ENCODE data around the gene IGFALS.

Gene IGFALS

DNA sequence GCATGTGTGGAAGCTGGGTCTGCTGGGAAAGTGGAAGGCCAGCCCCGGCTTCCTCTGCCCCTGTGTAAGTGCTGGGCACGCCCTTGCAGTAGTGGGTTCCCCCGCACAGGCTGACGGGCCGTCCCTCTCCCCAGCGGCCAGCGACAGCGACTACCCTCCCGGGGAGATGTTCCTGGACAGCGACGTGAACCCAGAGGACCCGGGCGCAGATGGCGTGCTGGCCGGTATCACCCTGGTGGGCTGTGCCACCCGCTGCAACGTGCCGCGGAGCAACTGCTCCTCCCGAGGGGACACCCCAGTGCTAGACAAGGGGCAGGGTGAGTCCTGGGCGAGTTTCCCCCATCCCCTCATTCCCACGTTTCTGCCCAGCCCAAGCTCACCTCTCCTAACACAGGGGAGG, 27.7 kb downstream of the IGFALS start:
- no peak for DNase-seq (ENCODE audit: low spot score)

DNA sequence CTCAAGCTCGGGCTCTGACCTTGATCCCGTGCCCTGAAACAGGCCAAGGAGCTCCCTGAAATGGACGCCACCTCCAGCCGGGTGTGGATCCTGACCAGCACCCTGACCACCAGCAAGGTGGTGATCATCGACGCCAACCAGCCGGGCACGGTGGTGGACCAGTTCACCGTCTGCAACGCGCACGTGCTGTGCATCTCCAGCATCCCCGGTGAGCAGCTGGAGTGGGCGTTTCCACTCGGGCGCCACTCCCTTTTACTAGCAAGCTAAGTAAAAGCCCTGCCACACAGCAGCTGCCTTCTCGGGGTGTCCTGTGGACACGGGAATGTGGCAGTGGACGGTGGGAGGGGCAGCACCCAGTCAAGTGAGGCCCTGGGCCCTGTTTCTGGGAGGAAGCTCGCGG, 28.5 kb downstream of the IGFALS start:
- DNase-seq (ENCODE audit: low spot score): no peak

DNA sequence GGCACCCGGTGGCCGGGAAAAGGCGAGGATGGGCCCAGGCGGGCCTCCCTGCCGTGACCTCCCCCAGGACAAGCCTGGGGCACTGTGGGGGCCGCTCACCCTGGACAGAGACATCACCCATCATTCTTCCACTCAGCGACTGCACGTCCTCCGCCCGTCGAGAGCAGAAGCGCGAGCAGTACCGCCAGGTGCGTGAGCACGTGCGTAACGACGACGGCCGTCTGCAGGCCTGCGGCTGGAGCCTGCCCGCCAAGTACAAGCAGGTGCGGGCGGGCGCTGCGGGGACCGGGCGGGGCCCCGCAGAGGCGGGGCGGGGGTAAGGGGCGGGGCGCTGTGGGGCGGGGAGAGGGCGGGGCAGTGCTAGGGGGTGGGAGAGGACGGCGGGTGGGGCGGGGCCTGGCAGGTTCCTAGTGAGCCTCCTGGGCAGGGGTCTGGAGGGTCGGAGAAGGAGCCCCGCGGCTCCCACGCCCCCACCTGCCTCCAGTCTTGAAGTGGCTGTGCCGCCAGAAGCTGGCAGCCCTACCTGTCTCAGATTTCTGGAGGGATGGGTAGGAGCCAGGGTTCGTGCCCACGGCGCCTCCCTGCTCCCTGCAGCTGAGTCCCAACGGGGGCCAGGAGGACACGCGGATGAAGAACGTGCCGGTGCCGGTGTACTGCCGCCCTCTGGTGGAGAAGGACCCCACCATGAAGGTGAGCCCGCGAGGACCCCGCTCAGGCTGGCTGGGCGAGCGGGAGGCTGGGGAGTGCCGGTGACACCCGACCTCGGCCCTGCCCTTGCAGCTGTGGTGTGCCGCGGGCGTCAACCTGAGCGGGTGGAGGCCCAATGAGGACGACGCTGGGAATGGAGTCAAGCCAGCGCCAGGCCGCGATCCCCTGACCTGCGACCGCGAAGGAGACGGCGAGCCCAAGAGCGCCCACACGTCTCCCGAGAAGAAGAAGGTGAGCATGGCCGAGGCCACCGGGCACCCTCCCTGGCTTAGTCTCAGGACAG, 29.7 kb downstream of the IGFALS start:
- no peak for DNase-seq (ENCODE audit: low spot score)

DNA sequence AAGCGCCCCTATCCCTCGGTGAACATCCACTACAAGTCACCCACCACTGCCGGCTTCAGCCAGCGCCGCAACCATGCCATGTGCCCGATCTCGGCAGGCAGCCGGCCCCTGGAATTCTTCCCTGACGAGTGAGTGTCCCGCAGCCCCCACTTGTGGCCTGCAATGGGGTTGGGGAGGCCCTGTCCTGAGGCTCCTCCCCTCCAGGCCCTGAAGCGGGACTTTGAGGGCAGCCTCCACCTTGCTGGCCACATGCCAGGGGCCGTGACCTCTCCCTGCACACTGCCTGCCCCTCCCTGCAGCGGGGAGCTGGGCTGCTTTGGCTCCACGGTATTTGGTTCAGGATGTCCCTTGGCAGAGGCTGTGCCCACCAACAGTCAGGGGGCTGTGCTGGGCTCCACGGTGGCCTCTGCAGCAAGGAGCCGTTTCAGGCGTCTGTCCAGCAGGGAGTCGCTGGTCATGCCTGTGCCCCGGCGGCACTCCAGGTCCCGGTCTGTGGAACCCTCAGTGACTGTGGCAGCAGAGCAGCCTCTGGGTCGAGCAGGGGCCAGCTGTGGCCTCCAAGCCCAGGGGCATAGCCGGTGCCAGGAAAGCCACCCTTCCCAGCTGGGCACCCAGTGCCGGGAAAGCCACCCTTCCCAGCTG, 30.5 kb downstream of the IGFALS start:
- no peak for DNase-seq (ENCODE audit: low spot score)

DNA sequence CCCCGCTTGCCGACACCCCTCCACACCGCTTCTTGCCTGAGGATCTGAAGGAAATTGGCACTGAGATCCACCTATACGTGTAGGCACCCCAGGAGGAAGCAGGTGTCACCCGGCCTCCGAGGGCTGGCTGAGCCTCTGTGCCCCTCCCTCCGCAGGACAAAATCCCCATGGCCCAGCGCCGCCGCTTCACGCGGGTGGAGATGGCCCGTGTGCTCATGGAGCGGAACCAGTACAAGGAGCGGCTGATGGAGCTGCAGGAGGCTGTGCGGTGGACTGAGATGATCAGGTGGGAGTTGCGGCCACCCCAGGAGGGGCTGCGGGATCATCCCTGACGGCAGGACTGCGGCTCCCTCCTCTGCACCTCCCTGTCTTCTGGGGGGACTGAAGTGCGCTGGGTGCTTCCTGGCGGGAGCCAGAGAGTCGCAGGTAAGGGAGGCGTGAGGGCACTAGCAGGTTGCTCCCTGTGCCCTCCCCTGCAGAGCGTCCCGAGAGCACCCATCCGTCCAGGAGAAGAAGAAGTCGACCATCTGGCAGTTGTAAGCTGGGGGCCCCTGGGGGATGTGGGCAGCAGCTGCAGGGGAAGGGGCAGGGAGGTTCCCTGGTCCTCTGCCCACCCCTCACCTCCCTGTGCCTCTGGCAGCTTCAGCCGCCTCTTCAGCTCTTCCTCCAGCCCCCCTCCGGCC, 31.2 kb downstream of the IGFALS start:
- no peak for DNase-seq (ENCODE audit: low spot score)

DNA sequence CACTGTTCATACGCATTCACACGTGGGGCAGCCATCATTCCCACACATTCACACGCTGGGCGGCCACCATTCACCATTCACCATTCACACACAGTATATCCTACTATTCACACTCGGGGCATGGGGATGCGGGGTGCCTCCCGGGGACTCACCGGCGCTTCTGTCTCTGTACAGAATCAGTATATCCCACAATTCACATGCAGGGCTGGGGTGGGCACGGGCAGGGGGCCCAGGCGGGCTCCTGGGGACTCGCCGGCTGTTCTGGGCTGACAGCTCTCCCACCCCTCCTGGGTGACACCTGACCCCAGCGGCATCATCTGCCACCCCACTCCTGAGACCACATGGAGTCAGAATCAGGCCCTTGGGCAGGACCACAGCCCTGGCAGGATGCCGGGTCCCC, 31.8 kb downstream of the IGFALS start:
- no peak for DNase-seq (ENCODE audit: low spot score)

DNA sequence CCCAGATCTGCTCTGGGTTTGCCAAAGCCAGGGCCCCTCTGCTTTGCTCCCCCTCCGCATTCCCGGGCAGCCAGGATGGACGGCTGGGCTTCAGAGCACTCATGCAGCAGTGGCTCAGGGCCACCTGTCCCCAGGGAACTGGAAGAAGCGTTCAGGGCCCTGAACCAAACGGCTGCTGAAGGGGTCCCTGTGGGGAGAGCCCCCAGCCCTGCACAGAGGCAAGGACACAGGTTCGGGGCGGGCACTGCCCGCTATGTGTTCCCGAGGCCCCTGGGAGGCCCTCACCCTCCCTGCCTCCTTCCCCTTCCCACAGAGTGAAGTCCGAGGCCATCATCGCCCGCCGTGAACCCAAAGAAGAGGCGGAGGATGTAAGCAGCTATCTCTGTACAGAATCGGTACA, 32.6 kb downstream of the IGFALS start:
- no peak for DNase-seq (ENCODE audit: low spot score)

DNA sequence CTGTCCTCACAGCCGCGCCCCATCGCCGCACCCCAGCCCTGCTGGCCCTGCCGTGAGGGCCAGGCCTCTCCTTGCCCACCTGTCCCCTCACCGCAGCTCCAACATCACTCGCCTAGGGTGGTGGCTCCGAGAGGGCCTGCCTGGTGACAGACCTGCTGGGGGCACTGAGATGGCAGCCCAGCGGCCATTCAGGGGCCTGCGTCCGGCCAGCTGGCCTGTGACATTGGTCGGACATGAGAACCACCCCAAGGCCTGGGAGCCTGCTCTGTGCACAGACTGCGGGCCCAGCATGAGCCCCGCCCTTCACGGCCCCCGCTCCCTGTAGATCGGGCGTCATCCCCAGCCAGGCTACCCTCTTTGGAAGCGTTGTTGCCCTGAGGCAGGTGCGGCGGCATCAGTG, 34.0 kb downstream of the IGFALS start:
- no peak for DNase-seq (ENCODE audit: low spot score)

DNA sequence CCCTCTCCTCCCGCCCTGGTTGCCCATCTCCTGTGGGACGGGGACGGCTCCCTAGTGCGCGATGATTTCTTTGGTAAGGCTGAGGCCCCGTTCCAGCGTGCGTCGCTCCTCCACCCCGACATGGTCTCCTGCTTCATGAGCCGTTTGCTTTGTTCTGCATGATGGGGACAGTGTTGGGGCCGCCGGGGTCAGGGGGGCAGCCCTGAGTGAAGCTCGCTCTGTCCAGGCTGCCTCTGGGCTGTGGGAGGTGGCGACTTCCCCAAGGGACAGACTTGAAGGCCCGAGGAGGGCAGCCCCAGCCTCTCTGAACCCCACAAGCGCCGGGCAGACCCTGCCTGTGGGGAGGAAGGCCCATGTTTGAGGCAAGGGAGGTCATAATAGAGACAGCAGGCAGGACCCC, 34.6 kb downstream of the IGFALS start:
- DNase-seq (ENCODE audit: low spot score): no peak

DNA sequence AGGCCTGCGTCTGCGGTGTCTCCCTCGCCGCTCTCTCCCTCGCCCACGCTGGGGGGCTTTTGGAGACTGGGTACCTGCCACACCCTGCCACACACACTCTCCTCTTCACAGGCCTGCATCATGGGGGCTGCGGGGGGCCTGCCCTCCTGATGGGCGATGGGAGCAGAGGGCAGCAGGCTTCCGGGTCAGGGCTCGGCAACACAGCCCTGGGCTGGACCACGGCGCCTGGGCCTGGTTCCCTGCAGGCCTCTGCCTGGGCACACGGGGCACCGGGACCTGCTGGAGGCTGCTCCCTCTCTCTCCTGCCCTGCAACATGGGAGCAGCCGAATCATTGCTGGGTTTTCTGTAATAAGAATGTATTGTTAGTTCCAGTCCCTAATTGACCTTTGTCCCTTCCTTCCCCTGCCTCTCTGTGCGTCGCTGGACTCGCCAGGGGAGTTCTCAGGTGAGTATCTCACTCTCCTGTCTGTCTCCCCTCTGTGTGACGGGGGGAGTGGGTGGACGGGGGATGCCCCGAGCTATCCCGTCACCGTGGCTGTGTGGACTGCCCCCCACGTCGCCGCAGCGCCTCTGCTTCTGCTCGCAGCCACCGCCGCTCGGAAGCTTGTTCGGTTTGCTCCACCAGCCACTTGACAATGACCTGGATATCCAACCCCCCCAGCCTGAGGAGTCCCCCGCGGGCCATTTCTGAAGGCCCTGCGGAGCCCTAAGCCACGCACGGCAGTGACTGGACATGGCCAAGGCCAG, 35.6 kb downstream of the IGFALS start:
- no peak for DNase-seq (ENCODE audit: low spot score)

DNA sequence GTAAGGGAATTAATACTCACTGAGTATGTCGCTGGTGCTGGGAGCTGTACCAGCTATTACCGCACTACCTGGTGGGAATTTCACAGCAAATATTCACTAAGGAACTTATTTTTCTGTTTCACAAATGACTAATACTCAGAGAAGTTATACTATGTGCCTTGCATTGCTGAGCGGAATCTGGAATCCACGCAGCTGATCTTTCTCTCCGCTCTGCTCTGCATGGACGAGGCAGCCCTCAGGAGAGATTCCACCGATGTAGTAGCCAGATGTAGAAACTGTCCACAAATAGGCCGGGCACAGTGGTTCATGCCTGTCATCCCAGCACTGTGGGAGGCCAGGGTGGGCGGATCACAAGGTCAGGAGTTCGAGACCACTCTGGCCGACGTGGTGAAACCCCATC, 39.3 kb downstream of the IGFALS start:
- DNase-seq (ENCODE audit: low spot score): no peak

DNA sequence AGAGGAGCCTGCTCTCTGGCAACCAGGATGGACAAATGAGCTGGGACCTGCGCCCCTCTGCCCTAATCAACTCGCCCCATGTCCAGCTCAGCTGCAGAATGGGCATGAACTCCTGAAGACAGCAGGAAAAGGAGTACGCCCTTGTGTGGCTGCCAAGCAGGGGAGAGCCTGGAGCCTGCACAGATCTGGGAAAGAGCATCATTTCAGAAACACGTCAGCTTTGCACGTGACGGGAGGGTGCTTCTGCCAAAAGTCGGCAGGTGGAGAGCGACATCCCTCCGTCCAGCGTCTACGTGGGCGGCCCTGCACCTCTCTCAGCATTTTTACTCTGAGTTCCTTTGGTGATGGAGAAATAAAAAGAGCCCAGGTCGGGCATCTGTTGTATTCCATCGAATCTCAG, 40.7 kb downstream of the IGFALS start:
- DNase-seq (ENCODE audit: low spot score): no peak

DNA sequence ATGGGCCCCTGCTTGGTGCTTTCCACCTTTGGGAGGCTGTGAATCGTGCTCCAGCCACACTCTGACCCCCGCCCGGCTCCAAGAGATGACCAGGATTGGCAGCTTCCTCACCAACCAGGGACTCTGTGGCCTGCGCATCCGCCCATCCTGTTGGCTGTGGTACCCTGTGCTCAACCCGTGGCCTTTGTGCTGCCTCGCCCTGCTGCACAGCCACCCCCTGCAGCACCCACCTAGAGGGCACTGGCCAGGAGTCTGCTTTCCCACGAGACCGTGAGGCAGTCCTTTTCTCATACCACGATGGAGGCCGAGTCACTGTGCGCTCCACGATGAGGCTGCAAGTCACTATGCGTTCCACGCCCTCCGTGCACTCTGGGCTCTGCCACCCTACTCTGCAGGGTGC, 41.6 kb downstream of the IGFALS start:
- no peak for DNase-seq (ENCODE audit: low spot score)

DNA sequence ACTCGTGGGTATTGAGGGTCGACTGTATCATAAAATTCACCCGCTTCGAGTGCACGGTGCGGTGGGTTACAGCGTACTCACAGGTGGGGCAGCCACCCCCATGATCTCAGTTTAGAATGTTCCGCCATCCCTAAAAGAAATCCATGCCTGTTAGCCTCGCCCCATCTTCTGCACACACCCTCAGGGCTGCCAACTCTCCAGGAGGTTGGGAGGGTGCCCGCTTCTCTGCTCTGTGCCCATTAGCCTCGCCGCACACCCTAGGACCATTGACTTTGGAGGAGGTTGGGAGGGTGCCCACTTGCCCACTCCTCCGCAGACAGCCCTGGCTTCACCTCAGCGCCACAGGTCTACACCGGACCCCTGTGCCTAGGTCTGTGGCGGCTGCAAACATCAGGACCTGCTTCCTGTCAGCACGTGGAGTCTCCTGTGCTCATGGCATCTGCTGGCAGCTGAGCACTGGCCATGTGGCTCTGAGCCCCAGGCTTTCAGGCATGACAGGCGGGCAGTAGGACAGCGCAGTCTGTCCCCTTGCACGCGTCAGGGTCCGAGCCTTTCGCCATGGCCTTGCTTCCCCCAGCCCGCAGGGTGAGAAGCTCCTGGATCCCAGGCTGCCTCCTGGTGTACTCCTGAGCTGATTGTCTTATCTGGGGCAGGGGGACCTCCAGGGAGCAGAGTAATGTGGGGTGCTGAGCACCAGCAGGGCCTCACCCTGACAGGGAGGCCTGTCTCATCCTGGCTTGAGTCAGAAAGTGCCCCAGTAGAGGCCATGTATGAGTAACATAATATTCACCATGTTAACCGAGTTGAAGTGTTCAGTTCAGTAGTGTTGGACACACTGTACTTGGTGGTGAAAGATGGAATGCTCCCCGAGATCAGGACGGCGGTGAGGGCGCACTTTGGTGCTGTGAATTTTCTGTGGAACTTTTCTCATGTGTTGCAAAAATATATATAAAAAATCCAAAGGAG, 44.1 kb downstream of the IGFALS start:
- no peak for DNase-seq (ENCODE audit: low spot score)

DNA sequence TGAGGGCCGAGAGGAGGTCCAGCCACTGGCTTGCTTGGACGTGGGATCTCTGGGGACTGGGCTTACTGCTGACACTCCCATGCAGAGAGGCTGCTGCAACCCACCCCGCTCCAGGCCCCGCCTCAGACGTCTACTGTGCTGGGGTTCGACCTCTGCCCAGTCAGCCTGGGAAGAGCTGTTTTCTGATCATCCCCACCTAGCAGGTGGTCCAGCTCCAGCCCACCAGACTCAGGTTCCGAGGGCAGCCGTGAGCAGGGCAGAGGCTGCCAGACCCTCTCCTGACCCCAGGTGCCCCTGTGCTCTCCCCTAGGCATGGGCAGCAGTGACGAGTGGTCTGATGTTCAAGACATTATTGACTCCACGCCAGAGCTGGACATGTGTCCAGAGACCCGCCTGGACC, 45.6 kb downstream of the IGFALS start:
- no peak for DNase-seq (ENCODE audit: low spot score)

DNA sequence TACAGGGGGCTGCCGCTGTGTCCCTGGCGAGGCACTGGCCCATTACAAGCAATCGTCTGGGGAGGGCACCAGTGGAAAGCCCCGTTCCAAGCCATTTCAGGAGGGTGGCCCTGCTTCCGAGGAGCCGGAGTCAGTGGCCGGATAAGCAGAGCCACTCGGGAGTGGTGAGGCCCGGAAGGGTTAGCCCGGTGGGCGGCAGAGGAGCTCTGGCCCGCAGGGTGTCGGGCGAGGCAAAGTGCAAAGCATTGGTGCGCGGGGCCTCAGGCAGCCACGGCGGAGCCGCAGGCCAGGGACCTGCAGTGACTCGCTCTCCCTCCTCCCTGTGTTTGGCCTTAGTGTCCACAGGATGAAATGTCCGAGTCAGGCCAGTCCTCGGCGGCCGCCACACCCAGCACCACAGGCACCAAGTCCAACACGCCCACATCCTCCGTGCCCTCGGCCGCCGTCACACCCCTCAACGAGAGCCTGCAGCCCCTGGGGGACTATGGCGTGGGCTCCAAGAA, 46.8 kb downstream of the IGFALS start:
- peak; percentile 26 for DNase-seq (ENCODE audit: low spot score)

DNA sequence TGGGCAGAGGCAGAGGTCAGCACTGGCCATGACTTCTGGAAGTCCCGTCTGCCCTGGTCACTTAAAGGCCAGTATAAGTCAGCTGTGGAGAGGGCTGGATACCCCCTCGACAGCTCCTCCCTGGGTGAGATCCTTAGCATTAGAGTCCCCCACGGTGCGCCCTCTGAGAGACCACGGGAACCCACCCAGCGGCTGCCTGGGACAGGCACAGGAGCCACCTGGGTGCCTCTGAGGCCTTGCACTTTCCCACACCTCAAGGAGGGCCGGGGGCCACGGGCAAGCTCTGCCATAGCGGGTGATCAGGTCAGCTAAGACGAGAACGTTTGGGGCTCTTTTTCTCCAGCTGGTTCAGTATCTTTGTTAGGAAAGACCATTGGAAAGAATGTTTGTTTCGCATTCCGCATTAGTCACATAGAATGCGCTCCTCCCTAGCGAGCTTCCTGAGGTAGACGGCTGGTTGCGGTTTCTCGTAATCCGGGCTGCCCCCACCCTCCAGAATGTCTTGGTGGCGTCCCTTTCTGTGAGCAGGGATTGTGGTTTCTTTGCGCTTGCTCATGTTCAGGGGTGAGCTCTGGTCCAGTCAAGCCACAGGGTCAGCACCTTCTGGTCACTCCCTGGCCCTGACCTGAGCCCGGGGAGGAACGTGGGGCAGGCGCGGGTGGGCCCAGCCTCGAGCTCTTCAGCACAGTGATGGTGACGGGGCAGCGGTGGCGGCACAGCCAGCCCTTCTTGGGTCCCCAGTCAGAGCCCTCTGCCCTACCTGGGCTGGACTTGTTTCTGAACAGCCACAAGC, 47.4 kb downstream of the IGFALS start:
- peak; percentile 83 for DNase-seq (ENCODE audit: low spot score)

DNA sequence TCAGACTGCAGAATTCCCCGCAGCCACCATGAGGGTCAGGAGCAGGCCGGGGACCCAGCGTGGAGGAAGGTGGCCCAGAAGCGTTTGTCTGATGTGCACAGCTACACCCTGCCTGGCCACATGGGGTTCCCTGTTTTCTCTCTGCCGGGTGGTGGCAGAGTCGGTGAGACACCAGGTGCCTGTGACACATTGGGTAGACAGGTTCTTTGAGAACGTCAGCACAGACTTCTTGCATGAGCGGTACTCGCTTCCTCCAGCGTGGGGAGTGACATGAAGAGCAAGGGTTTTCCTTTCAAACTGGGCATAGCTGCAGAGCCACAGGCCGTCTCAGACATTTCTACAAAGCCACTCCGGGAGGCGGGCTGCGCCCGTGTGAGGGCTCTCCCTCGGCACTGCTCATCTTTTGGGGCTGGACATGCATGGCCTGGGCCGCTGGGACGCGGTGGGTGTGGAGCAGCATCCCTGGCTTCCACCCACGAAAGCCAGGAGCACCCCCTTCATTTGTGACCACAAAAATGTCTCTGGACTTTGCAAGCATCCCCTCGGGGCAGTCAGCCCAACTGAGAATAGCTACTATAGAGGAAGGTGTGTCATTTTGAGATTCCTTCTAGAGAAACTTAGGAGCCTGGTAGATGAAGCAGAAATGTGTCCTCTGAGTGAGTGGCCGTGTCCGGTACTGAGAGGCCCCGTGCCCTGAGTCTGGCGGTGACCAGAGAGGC, 48.2 kb downstream of the IGFALS start:
- DNase-seq (ENCODE audit: low spot score): peak; percentile 68

DNA sequence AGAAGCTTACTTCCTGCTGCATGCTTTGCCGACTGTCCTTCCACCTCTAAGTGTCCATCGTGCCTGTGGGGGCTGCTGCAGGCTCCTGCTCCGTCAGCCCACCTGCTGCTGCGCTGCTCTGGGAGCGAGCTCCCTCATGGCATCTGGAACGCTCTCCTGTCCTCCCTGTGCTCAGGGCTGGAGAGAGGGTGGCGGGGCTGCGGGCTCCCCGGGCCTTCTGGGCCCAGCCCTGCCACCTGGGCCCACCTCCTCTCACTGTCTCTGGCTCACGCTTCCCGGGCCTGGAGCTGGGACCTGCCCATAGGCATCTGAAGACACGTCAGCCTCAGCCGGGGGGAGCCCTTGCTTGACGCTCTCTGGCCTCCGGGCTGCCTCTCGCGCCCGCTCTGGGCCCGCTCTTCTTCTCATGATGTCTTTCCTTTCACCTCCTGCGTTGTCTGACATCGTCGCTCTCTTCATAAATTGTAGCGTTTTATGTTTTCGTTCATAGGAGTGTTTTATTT, 49.1 kb downstream of the IGFALS start:
- DNase-seq (ENCODE audit: low spot score): no peak

Data from SW480 (cell line).